ENCODE data around the gene ATG9B.
"Not testable (repeated sequence)": the region's sequence is repeated elsewhere in the genome, so short reads cannot be mapped to it uniquely, and the experiment has no call there.

GRCh38 chr7:151027728-151028130 is 3.4 kb upstream of the ATG9B start:
- not testable (repeated sequence) for TF ChIP-seq CTCF (conservative IDR thresholded peaks at IDR 0.05; ENCODE audit: low read depth, low read length); EZH2phosphoT487 (IDR thresholded peaks at IDR 0.05; ENCODE audit: borderline replicate concordance, low read length)
